ACC112 (cell line): ENCODE results near the gene AFMID.

Experiments used
- H2AFZ ChIP-seq: fragments of 200-600 bp; sonication (generic); one replicate; pipeline ENCODE4 v1.6.0; 2017; ENCODE audit warnings: antibody characterized with exemption, low read length; ENCODE audit not compliant: unreplicated experiment
- H3K27ac ChIP-seq: fragments of 200-600 bp; sonication (generic); 2 replicates; pipeline ENCODE4 v1.5.1; 2014; ENCODE audit warnings: low read depth, mild to moderate bottlenecking, antibody characterized with exemption, low read length, moderate library complexity
- H3K27me3 ChIP-seq: fragments of 200-600 bp; sonication (generic); 2 replicates; pipeline ENCODE4 v1.6.1; 2014; ENCODE audit warnings: mild to moderate bottlenecking, antibody characterized with exemption, low read length, moderate library complexity, mixed read lengths; ENCODE audit not compliant: insufficient read depth
- H3K36me3 ChIP-seq: fragments of 200-600 bp; sonication (generic); 2 replicates; pipeline ENCODE4 v1.6.1; 2016; ENCODE audit warnings: mild to moderate bottlenecking, antibody characterized with exemption, low read length, moderate library complexity, mixed read lengths; ENCODE audit not compliant: insufficient read depth
- H3K4me1 ChIP-seq: fragments of 200-600 bp; sonication (generic); one replicate; pipeline ENCODE4 v1.6.1; 2016; ENCODE audit warnings: low read length, mixed read lengths; ENCODE audit not compliant: insufficient read depth, unreplicated experiment, control insufficient read depth
- H3K4me3 ChIP-seq: fragments of 200-600 bp; sonication (generic); 2 replicates; pipeline ENCODE4 v1.5.1; 2014; ENCODE audit warnings: mild to moderate bottlenecking, low read depth, low read length
- H3K79me2 ChIP-seq: fragments of 200-600 bp; sonication (generic); one replicate; pipeline ENCODE4 v1.6.0; 2016; ENCODE audit warnings: low read length; ENCODE audit not compliant: control insufficient read depth, unreplicated experiment, insufficient read depth

Gene AFMID

GRCh38 chr17:78173097-78173715 is 14.0 kb upstream of the AFMID start:
- H3K4me1 ChIP-seq, result no peaks in the 10 kb centered on the region
- H3K27me3 ChIP-seq, result no peaks in the 10 kb centered on the region
- H3K4me3 ChIP-seq, result no peak overlapping the region
- no peaks in the 10 kb centered on the region for H3K79me2 ChIP-seq
- 0 out of 2 replicates have a peak, but pooled peaks cover 2% of the 10 kb centered on the region for H3K36me3 ChIP-seq
- H2AFZ ChIP-seq, result no peak overlapping the region
- H3K27ac ChIP-seq, result no peak overlapping the region

DNA sequence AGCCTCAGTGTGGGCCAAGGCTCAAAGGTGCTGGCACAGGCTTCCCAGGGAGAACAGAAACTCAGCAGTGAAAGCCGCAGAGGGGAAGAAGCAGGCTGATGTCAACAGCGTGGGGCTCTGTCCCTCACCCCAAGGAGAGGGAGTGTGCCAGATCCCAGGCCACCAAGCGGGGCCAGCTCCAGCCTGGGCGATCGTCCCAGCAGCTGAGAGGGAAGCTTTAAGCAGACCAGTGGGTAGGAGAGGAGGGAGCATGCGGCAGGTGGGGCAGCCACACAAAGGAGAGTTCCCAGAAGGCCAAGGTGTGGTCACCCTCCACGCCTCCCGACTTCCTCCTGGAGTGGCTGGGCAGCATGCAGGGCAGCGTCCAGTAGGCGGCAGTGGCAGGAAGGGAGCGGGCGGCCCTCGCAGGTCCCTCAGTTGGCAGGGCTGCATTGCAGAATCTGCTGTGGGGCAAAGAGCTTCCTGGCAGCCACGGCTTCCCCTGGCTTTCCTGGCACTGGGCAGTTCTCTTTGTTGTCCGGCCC is 12.8 kb upstream of the AFMID start:
- 0 out of 2 replicates have a peak, but pooled peaks cover 4% of the 10 kb centered on the region for H3K36me3 ChIP-seq
- no peak overlapping the region for H3K27ac ChIP-seq
- H3K27me3 ChIP-seq, result no peaks in the 10 kb centered on the region
- H3K79me2 ChIP-seq, result no peaks in the 10 kb centered on the region
- no peak overlapping the region for H2AFZ ChIP-seq
- peaks cover 2% of the 10 kb centered on the region for H3K4me1 ChIP-seq
- no peak overlapping the region for H3K4me3 ChIP-seq

DNA sequence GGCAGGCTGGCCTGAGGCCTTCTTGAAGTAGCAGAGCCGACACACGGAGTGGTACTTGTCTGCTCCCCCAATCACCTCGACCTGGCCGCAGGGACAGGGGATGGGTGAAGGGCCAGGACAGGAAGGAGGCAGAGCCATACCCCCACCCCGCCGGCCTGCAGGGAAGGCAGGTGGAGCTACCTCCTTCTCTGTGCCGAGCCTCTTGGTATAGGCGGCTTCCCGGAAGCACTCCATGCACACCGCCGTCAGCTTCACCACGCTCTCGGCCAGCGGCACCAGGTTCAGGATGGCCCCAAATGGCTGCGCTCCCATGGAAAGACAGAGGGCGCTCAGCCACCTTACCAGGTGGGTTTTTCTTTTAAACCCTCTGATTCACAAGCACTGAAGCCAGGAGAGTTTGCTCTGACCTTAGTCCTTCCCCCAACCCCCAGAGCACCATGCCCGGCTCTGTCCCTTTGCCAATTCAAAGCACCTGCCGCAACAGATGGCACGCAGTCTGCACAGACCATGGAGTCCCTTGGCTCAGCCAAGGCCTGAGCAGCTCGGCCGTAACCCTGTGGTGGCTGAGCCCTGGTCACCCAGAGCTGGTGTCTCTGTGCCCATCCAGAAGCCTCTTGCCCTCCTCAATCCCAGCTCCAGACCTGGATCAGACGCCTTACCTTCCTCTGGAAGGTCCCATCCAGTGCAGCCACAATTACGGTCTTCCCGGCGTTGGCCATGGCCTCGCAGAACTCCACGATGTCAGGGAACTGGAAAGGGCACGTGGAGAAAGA is 12.1 kb upstream of the AFMID start:
- H3K79me2 ChIP-seq, result no peaks in the 10 kb centered on the region
- no peak overlapping the region for H3K27ac ChIP-seq
- no peaks in the 10 kb centered on the region for H3K27me3 ChIP-seq
- H3K4me3 ChIP-seq, result no peak overlapping the region
- peaks cover 9% of the 10 kb centered on the region for H3K4me1 ChIP-seq
- no peak overlapping the region for H2AFZ ChIP-seq
- H3K36me3 ChIP-seq, result 0 out of 2 replicates have a peak, but pooled peaks cover 4% of the 10 kb centered on the region

- H3K27me3 ChIP-seq, result no peaks in the 10 kb centered on the region
- peaks cover 8% of the 10 kb centered on the region; the same call in 1 of the 2 replicates for H3K36me3 ChIP-seq
- H3K4me1 ChIP-seq, result peaks cover 13% of the 10 kb centered on the region
- no peak overlapping the region for H3K27ac ChIP-seq
- no peak overlapping the region for H2AFZ ChIP-seq
- H3K4me3 ChIP-seq, result no peak overlapping the region
- no peaks in the 10 kb centered on the region for H3K79me2 ChIP-seq
These were observed 11.6 kb upstream of the AFMID start for GRCh38 chr17:78175643-78175981.

DNA sequence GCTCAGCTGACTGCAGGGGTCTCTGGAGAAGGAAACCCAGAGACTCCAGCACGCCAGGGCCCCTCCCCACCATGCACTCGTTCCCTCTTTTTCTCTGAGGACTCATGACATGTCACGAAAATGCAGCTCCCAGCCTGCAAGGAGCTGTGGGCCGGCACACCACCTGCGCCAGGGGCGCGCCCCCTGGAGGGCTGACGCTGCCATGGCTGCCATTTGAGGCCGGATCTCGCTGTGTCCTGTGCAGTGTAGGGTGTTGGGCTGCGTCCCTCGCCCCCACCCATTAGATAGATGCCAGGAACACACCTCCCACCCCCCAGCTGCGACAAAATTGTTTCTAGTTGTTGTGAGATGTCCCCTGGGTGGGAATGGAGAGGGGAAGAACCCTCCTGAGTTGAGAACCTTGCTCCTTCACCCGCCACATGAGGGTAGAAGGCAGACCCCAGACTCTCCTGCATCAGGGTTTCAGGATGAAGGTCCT is 10.6 kb upstream of the AFMID start:
- Histone ChIP-seq H3K79me2 (no peaks in the 10 kb centered on the region), H2AFZ (no peak overlapping the region), H3K4me3 (no peak overlapping the region), H3K27ac (no peak overlapping the region), H3K4me1 (peaks cover 13% of the 10 kb centered on the region), H3K36me3 (peaks cover 8% of the 10 kb centered on the region; the same call in 1 of the 2 replicates), H3K27me3 (no peaks in the 10 kb centered on the region)

DNA sequence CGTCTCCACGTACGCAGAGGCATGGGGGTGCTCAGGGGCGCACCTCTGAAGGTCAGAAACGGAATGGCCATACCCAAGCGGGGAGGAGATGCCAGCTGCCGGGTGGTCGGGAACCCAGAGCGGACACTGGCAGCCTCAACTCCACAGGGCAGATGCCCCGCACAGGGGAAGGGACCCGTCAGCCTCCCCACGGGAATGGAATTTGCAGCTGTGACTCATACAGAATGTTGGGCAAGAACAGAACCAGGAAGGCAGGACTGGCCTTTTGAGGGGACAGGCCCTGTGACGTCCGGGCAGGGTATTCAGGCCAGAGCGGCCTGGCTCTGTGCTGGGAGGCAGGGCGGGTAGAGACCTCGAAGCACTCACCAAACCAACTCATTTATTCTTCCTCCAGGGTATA is 7.8 kb upstream of the AFMID start:
- peaks cover 8% of the 10 kb centered on the region; the same call in 1 of the 2 replicates for H3K36me3 ChIP-seq
- peaks cover under 1% of the 10 kb centered on the region for H3K79me2 ChIP-seq

GRCh38 chr17:78180083-78180482 is 7.1 kb upstream of the AFMID start:
- H3K4me1 ChIP-seq, result peaks cover 15% of the 10 kb centered on the region

More for the DNA sequence above, 7.8 kb upstream of the AFMID start:
- Histone ChIP-seq H2AFZ (no peak overlapping the region), H3K4me3 (no peak overlapping the region), H3K27me3 (no peaks in the 10 kb centered on the region), H3K27ac (no peak overlapping the region), H3K4me1 (peaks cover 13% of the 10 kb centered on the region)

DNA sequence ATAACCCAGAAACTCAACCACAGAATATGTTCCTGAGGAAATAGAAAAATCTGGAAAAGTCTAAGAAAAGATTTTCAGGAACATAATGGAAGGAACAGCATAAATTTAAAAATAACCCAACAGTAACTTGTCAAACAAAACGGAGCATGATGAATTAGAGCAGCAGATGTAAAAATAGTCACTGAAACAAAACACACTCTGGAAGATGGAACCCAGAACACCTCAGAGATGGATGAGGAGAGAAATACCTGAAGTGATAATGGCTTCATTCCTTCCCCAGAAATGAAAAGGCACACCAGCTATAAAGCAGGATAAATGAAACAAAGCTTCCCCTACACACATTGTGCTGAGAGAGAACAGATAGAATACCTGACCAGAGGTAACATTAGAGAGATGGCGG is 6.7 kb upstream of the AFMID start:
- peaks cover 8% of the 10 kb centered on the region for H3K79me2 ChIP-seq
- no peak overlapping the region for H2AFZ ChIP-seq
- H3K27ac ChIP-seq, result no peak overlapping the region
- peaks cover 18% of the 10 kb centered on the region for H3K4me1 ChIP-seq
- no peaks in the 10 kb centered on the region for H3K27me3 ChIP-seq
- peaks cover 8% of the 10 kb centered on the region; the same call in 1 of the 2 replicates for H3K36me3 ChIP-seq
- no peak overlapping the region for H3K4me3 ChIP-seq

More at GRCh38 chr17:78180083-78180482, 7.1 kb upstream of the AFMID start:
- H3K4me3 ChIP-seq, result no peak overlapping the region
- H2AFZ ChIP-seq, result no peak overlapping the region
- H3K79me2 ChIP-seq, result peaks cover 7% of the 10 kb centered on the region
- peaks cover 8% of the 10 kb centered on the region; the same call in 1 of the 2 replicates for H3K36me3 ChIP-seq
- no peak overlapping the region for H3K27ac ChIP-seq
- H3K27me3 ChIP-seq, result no peaks in the 10 kb centered on the region

DNA sequence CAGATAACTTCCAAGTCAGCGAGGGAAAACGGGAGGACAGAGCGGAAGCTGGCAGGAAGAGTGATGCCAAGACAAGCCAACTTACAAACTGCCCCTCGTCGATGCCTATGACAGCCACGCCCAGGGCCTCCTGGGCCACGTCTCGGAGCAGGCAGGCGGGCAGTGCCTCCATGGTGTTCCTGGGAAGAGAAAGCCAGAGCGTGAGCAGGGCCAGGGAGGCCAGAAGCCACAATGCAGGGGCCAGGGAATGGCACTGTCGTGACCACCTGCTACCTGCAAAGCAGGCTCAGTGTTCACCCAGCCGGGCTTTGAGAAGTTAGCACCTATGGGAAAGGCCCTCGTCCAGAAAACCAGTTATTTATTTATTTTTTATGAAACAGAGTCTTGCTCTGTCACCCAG is 4.7 kb upstream of the AFMID start:
- Histone ChIP-seq H3K79me2 (peaks cover 14% of the 10 kb centered on the region), H3K36me3 (peaks cover 8% of the 10 kb centered on the region; the same call in 1 of the 2 replicates), H2AFZ (no peak overlapping the region), H3K4me1 (peaks cover 18% of the 10 kb centered on the region), H3K4me3 (no peak overlapping the region), H3K27ac (no peak overlapping the region), H3K27me3 (no peaks in the 10 kb centered on the region)

DNA sequence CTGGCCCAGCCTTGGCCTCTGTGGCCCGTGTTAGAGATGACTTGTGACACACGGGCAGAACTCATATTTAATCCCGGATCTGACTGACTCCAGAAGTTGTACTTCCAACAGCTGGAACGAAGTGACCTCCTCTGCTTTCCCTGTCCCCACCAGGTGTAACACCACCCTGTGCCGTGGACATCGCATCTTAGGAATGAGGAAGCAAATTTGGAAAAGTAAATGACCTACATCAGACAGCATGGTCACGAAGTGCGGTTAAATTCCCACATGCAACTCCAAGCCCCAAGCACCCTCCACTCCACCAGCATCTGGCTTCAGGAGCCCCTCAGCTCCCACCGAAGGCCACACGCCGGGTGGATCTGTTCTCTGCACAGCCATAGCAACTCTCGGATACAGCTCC is 3.2 kb upstream of the AFMID start:
- H3K4me3 ChIP-seq, result no peak overlapping the region
- no peak overlapping the region for H3K27ac ChIP-seq
- H3K36me3 ChIP-seq, result peaks cover 4% of the 10 kb centered on the region; the same call in 1 of the 2 replicates
- H2AFZ ChIP-seq, result no peak overlapping the region
- no peaks in the 10 kb centered on the region for H3K27me3 ChIP-seq
- peaks cover 23% of the 10 kb centered on the region for H3K79me2 ChIP-seq
- peaks cover 18% of the 10 kb centered on the region for H3K4me1 ChIP-seq
